ENCODE data around the gene YTHDF1.

YTHDF1 gene

DNA sequence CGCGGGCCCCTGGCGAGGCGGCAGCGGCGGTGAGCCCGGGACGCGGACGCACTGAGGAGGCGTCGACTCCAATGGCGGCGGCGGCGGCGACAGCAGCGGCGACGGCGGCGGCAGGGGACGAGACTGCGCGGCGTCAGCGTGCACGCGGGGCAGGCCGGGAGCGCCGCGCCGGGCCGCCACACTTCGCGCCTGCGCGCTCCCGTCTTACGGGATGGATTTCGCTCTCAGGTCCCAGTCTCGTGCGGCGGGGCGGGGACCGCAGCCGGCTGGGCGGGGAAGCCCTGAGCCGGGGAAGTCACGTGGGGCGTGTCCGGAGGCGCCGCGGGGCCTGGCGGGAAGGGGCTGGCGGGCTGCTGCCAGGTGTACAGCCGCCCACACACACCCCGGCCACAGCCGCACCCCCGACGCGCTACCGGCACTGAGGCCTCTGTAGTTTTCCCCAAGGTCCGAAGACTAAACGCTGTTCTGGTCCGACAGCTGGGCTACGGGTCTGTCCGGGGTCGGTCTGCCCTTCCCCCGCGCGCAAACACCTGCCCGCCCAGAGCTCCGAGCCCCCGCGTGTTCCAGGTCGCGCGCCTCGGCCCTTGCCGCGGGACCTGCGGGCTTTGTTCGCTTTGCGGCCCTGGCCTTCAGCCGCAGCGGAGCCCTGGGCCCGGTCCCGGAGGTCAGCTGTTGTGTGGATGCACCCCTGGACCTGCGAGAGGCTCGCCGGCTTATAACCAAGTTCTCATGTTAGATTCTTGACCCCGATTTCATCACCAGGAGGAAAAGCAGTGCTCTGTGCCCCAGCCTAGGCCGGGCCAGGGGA is at the start of gene YTHDF1:
Gene YTHDF1, minus strand, starts transcription at position 91 of the 808 bp plus-strand sequence. CDS start 239 bp downstream, outside the sequence.
- DNase-seq = peak; percentile 98 to 99

DNA sequence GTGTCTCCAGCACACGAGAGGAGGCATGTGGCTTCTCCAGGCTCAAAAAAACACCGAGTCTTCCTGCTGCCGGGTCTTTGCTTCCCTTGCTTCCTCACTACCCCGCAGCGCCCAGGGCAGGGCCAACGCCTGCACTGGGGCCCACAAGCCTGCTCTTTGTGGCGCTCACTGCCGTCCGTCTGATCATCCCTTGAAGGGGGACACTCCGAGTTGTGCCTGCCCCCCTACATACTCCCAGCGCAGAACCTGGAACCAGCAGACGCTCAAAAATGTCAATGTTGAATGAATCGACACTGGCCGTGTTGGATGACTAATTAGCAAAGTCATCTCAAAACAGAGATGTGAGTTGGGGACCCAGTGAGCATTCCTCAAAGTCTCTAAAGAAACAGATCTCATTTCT is 48.6 kb upstream of the YTHDF1 start:
- DNase-seq = no peak

DNA sequence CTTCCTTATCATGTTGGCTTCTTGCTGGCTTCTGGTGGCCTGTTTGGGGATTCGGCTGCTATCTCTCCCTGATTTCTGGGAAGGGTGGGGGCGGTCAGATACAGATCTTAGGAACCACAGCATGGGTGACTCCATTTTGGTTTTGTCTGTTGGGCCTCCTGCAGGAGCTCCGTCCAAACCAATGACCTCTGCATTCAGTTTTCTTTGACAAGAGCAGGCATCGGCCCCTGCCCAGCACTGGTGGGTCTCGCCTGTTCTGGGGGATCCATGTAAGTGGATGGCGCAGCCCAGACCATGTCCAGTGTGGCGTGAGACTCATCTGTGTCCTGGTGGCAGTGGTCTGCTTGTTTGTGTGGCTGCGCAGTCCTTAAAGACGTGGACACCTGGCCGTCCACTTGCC is 48.1 kb upstream of the YTHDF1 start:
- no peak for DNase-seq

DNA sequence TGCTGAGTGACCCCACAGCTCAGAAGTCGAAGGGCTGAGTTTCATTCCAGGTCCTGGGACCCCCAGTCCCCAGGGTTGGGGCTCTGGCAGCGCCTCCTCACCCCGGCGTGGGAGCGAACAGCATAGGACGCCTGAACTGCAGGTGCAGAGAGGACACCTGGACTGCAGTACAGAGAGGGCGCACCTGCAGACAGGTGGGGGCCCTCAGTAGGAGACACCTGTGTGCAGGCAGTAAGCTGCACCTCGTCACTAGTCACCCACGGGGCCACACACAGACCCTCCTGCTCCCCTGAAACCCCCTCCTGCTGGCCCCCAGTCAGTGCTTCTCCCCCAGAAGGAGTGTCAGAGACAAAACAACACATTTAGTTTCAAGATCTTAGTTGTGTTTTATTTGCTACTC is 46.9 kb upstream of the YTHDF1 start:
- DNase-seq = no peak

DNA sequence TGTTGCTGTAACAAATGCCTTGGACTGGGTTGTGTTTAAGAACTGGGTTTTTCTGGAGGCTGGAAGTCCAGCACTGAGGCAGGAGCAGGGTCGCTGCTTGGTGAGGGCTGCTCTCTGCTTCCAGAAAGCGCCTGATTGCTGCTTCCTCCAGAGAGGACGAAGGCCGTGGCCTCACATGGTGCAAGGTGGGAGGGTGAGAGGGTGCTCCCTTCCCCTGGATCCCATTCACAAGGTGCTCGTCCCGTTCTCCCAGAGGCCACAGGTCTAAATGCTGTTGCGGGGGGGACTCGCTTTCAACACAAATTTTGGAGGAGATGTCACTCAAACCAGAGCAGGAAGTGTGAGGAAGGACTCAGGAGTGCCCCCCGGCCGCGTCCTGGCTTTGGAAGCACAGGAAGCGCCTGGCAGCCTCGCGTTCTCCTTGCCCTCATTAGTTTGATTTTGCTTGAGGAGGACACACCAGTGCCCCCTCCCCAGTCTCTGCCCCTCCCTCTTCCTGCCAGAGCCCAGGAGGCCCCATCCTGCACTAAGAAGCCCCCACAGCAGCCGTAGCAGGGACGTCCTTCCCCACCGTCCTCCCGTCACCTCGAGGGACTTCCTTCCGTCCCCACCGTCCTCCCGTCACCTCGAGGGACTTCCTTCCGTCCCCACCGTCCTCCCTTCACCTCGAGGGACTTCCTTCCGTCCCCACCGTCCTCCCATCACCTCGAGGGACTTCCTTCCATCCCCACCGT is 46.0 kb upstream of the YTHDF1 start:
- DNase-seq = no peak

DNA sequence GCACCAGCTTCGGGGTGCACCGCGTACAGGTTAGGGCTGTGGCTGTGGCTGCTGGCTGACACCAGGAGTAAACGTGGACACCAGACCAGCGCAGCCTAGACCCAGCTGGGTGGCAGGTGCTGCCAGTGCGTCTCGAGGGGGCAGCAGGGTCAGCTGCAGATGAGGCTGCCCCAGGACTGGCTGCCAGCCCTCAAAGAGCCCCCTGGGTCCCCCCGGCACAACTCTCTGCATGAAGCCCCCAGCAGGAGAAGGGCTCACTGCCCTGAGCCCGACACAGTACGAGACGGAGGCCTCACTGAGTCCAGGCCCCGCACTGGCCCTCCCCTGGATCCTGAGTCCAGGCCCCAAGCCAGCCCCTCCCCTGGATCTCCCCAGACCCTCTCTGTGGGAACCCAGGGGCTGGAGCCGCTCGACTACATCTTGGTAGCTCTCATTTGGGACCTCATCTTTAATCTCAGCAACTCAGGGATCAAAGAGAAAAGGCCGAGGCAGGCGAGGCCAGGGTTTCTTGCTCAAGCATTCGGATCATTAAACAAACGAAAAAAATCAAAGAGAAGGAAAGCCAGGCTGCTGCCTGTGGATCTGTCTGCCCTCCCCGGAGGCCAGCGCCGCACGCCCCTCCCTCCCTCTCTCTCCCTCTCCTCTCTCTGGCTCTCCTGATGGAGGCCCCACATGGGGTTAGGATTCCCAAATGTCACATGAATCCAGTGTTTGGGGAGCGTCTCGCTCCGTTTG is 45.3 kb upstream of the YTHDF1 start:
- DNase-seq = no peak

DNA sequence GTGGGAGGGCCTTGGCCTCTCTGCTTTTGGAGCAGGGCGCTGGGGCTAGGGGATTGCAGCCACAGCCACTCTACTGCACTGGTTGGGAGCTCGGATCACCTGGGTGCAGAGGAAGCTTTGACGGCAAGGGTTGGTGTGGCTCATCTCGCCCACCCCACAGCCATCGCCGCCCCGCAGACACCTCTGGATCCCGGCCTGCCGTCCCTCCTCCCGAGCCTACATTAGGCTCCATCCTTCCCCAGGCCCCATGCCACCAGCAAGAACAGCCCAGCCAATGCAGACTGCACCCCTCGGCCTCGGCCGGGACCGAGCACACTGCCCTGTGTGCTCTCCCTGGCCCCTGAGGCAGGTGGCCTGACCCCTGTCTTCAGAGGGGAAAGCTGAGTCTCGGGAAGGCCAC is 44.6 kb upstream of the YTHDF1 start:
- no peak for DNase-seq

DNA sequence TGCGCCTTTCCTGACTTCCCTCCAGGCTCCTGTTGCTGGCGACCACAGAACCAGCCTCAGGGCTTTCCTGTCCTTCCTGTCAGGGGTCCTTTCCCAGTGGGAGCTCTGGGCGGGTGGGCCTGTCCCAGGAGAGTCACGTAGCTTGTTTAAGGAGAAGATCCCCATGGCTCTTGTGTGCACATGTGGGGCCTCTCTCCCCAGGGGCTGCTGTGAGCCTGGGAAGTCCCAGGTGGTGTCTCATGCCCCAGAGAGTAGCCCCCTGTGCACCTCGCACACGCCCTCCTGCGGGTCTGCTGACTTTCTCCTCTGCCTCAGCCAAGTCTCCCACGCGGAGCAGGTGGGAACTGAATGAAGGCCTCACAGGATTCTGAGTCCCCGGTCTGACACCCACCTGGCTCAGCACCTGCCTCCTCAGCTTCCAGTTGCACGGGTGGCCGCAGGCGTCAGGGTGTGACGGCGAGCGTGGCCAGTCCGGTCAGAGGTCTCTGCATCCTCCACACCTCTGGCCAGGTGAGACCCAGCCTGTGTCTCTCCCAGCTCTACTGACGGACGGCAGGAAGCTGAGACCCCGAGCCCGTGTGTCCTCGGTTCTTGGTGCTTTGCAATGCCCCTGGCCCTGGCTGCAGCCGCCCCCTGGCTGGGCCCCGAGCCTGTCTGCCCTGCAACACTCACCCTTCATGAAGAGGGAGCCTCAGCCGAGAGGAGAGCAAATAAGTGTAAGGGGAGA is 44.0 kb upstream of the YTHDF1 start:
- DNase-seq = no peak

DNA sequence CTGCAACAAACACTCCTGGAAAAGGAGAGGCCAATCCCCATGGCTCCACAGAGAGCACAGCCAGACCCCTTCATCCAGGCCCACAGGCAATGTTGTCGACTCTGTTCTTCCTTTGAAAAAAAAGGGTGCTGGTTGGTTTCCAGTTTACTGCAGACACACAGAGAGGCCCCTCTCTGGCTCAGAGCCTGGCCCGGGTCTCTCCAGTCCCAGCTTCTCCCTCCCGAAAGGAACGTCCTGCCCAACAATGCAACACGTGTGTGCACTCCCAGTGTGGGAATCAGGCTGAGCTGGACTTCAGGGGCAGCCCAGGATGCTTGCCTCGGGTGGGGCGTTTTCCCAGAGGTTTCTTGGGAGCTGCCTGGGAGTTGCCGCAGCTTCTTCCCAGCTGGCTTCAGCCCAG is 42.9 kb upstream of the YTHDF1 start:
- DNase-seq = no peak

DNA sequence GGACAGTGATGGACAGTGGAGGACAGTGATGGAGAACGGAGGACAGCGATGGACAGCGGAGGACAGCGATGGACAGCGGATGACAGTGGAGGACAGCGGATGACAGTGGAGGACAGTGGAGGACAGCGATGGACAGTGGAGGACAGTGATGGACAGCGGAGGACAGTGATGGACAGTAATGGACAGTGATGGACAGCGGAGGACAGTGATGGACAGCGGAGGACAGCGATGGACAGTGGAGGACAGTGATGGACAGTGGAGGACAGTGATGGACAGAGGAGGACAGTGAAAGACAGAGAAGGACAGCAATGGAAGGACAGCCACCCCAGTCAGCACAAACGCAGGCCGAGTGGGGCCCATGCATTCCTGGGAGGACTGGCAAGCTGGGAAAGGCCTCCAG is 41.7 kb upstream of the YTHDF1 start:
- DNase-seq = no peak

DNA sequence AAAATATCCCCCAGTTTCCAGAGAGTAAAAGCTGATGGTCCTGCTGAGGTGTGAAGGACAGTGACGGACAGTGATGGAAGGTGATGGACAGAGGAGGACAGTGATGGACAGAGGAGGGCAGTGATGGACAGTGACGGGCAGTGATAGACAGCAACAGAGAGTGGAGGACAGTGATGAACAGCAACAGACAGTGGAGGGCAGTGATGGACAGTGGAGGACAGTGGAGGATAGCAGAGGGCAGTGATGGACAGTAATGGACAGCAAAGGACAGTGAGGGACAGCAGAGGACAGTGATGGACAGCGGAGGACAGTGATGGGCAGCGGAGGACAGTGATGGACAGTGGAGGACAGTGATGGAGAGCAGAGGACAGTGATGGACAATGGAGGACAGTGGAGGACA is 41.0 kb upstream of the YTHDF1 start:
- no peak for DNase-seq

DNA sequence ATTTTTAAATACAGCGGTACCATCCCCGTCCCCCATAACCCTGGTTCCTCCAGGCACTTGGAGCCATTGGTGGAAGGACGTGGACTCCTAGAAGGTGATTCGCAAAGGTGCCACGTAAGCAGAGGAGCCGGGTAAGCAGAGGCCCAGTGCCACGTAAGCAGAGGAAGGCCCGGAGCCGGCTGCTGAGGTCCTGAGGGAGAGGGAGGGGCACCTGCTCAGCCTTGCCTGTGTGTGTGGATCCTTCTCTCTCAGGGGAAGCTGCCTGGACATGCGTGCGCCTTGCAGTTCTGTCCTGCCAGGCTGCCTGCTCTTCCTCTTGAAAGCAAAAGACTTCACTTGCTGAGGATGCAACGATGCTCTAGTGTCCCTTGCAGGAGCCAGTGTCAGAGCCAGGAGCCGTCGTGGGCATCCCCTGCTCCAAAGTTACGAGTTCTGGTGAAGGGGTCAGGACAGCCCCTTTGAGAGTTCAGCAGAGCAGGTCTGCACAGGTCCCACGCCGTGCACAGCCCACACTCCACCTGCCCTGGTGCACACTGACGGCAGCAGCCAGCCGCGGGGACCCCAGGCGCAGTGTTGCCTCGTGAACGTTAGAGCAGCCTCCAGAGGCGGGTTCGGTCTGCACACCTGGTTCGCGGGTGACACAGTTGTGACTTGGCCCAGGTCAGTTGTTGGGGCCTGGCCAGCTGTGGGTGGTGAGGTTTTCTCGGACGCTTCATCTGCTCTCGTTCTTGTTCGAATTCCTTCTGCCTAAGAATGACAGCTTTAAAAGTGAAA is 40.2 kb upstream of the YTHDF1 start:
- no peak for DNase-seq

DNA sequence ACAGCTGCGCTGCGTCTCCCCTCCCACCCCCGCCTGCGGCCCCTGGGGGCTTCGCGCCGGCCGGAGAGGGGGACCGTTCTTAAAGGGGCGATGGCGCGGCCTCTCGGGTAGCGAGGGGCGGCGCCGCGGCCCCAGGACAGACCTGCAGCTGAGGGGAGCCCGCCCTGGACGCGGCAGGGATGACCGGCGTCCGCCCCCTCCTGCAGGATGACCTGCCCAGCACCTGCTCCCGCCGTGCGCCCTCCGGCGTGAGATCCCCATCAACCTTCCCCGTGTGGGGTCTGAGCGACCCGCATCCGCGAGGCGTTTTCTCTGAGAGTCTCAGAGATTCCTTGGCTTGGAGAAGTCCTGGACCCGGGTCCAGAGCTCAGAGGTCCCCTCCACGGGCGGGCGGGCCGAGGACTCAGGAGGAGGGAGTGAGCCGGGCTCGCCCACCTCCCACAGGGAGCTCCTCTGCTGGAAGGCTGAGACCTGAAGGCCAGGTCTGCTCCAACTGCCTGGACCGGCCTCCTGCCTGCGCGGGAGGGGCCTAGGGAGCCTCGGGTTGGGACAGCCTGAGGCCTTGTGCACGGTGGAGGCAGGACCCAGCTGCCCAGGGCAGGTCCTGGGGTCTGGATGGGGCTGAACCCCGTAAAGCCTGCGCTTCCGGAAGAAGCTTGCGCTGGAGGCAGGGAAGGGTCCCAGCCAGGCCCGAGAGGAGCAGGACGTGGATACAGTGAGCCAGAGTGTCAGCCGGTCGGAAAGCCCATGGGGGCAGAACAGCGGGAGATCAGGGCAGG is 38.9 kb upstream of the YTHDF1 start:
- DNase-seq = no peak

DNA sequence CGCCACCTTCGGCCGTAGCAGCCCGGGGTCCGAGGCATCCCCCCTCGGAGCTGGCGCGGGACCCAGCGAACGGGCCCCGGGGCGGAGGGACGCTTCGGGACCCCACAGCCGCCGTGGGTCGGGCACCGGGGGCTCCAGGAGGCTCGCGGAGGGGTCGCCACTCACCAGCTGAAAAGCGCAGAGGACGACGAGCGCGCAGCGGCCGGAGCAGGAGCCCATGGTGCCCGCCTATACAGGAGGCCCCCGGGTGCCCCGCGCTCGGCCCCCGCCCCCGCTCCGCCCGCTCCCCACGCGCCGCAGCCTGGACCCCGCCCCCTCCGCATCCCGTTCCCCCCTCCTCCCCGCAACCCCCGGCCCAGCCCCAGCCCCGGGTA is 38.3 kb upstream of the YTHDF1 start, which contains the start of gene NKAIN4:
Gene NKAIN4, minus strand, starts transcription at position 232 of the 374 bp plus-strand sequence. Its CDS starts 13 bp downstream, at position 219.
- no peak for DNase-seq

DNA sequence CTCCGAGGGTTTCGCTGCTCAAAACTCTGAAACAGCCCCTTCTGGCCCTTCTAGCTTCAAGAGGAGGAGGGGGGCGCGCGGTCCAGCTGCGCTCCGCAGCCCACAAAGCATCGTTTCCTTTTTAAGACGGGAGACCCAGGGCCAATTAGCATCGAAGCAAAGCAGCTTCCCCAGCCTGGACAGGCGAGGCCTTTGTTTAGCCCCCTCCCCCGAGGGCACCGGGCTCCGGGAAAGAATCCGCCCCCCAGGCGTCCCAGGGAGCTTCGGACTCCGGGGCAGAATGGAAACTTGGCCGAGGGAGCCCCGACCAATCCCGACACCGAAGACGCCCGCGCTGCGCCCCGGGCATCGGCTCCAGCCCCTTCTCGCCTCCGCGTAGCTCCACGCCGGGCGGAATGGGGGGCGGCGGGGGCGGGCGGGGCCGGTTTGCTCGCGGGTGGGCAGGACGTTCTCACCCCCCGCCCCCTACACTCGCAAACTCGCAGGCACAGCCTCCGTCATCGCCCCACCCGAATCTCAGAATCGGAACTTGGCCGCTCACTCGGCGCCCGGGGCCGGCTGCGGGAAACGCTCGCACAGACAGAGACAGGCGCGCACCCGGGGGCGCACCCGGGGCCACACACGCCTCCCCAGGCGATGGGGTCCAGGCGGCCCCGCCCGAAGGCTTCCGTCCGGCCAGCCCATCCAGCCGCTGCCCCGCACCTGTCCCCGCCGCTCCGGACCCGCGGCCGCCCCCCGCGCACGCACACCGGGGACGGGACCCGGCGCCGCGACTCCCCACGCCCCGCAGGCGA is 37.7 kb upstream of the YTHDF1 start:
- no peak for DNase-seq

DNA sequence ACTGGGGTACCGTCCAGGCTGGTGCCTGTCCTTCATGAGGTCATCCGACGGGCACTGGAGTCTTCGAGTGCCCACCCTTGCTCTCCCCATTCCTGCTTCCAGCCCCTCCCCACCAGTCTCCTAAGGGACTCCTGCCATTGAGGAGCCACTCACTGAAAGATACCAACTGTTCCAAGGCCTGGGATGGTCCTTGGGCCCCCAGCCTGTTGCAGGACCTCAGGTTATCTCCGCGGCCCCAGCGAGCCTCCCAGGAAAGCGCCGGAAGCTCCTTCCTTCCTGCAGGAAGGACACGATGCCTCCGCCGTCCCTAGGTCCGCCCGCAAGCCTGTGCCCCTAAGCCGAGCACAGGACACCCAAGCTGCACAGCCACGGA is 37.1 kb upstream of the YTHDF1 start:
- DNase-seq = no peak

DNA sequence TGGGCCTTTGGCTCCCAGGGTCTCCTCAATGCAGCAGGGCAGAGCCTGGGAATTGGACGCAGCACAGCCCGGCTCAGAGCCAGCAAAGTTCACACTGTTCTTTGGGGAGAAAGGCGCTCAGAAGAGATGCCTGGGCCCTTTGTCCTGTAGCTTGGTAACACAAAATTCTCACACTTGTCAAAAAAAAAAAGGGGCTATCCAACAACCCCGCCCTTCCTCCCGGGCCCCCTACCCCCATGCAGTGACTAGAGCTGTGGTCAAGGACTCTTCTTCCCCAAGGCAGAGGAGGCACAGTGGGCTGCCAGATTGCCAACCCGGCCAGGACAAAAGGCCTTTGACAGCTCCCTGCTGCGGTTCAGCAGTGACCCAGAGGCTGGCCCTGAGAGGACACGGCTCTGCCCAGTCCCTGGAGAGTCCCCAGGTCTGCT is 36.4 kb upstream of the YTHDF1 start:
- no peak for DNase-seq

DNA sequence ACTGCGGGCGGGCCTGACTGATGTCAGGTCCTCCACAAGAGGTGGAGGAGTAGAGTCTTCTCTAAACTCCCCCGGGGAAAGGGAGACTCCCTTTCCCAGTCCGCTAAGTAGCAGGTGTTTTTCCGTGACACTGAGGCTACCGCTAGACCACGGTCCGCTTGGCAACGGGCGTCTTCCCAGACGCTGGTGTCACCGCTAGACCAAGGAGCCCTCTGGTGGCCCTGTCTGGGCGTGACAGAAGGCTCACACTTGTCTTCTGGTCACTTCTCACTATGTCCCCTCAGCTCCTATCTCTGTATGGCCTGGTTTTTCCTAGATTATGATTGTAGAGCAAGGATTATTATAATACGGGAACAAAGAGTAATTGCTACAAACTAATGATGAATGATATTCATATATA is 35.4 kb upstream of the YTHDF1 start:
- DNase-seq = peak in 1 of 2 experiments; percentile 41

DNA sequence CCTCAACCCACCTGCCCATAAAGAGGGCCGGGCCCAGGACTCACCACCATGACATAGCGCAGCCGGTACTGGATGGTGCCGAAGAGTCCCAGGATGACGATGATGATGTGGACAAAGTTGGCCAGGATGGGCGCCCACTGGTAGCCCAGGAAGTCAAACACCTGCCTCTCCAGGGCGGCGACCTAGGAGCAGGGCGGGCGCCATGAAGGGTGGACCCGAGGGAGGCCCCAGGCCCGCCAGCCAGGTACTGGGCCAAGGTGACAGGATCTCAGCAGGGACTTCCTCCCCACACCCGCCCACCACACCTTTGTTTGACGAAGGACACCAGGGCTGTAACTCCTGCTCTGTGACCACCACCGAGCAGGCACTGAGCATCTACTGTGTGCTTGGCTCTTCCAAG is 34.0 kb upstream of the YTHDF1 start:
- DNase-seq = no peak

DNA sequence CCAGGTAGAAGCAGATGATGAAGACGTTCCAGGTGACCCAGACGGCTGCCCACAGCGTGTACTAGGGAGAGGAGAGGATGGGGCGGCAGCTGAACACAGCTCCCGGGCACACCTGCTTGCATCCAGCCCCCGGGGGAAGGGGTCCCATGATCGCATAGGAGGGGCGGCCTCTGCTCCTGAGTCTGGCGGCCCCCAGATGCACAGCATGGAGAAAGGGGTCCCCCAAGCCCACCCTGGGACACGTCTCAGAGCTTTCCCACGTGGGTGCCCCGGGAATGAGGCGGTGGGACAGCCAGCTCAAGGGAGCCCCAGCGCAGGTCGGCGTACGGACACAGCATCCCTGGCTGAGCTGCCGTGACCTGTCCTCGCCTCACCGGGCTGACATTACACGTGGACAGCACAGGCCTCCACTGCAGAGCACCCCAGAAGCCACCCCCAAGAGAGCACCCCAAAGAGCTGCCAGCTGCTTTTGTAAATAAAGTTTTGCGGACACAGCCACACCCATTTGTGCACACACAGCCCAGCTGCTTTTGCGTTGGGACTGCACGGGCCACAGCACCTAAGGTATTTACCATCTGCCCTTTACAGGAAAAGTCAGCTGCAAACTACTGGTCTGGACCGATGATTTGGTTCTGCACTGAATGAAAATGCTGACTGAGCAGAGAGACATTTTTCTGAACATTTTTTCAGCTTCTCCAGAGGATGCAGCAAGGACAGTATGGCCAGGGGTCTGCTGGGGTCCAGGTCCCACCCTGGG is 33.1 kb upstream of the YTHDF1 start:
- no peak for DNase-seq

Data from SHP77 (cell line).